Hematopoietic multipotent progenitor cell treated with erythropoietin and hydrocortisone succinate and interleukin-3 and kit ligand, for 17 days (in vitro differentiated cells): ENCODE data around the gene MYL6B.
"Not testable (repeated sequence)": the region's sequence is repeated elsewhere in the genome, so short reads cannot be mapped to it uniquely, and the experiment has no call there.

ENCODE experiments used
- DNase-seq: peaks from one replicate; pipeline ENCODE4 v3.0.0-alpha.2; 2015; ENCODE audit warnings: low spot score

MYL6B gene

GRCh38 chr12:56152132-56152755, at the start of gene MYL6B:
Gene MYL6B (plus strand): TSS chr12:56152587. CDS start chr12:56153919, 1,332 bp downstream.
- peak; percentile 91 for DNase-seq

- DNase-seq, result no peak
These were observed 49.7 kb upstream of the MYL6B start for GRCh38 chr12:56102683-56103065.

GRCh38 chr12:56103066-56103711, 49.2 kb upstream of the MYL6B start:
- no peak for DNase-seq

GRCh38 chr12:56103823-56104108, 48.6 kb upstream of the MYL6B start:
- no peak for DNase-seq

GRCh38 chr12:56104109-56104814, 48.1 kb upstream of the MYL6B start, which contains the start of gene PA2G4:
Gene PA2G4 (plus strand): TSS chr12:56104559. CDS start chr12:56104738, 179 bp downstream.
- DNase-seq, result peak; percentile 94

- DNase-seq, result peak; percentile 56
These were observed 47.4 kb upstream of the MYL6B start for GRCh38 chr12:56104815-56105608.

GRCh38 chr12:56105609-56105902, 46.8 kb upstream of the MYL6B start:
- no peak for DNase-seq

- DNase-seq, result peak; percentile 59
These were observed 45.1 kb upstream of the MYL6B start for GRCh38 chr12:56107242-56107641.

- DNase-seq, result no peak
These were observed 41.8 kb upstream of the MYL6B start for GRCh38 chr12:56110571-56110970.

GRCh38 chr12:56114084-56114483, 38.3 kb upstream of the MYL6B start:
- no peak for DNase-seq

GRCh38 chr12:56115329-56115728, 37.1 kb upstream of the MYL6B start:
- no peak for DNase-seq

GRCh38 chr12:56116267-56117081, 35.9 kb upstream of the MYL6B start, which contains the start of gene RPL41:
Gene RPL41 (plus strand): TSS chr12:56116633.
- DNase-seq, result peak; percentile 98

- DNase-seq, result not testable (repeated sequence)
These were observed 35.2 kb upstream of the MYL6B start for GRCh38 chr12:56117082-56117706.

GRCh38 chr12:56117778-56118687, 34.4 kb upstream of the MYL6B start, which contains the start of gene ZC3H10:
Gene ZC3H10 (plus strand): TSS chr12:56118266. CDS start chr12:56120563, 2,297 bp downstream.
- DNase-seq, result peak; percentile 99

- DNase-seq, result no peak
These were observed 33.6 kb upstream of the MYL6B start for GRCh38 chr12:56118688-56119357.

GRCh38 chr12:56119361-56119796, 33.0 kb upstream of the MYL6B start:
- DNase-seq, result peak; percentile 88

GRCh38 chr12:56120158-56120846, 32.1 kb upstream of the MYL6B start:
- no peak for DNase-seq

- DNase-seq, result no peak
These were observed 31.1 kb upstream of the MYL6B start for GRCh38 chr12:56121204-56121870.
